Esophagus squamous epithelium (tissue), 5 donors: ENCODE results near the gene GNPTG. TPM values are rescaled to one million over a fixed set of nuclear protein-coding genes. Genes with fewer than 3 reads are reported as not detected.

Source experiments
- DNase-seq: peaks from one replicate; lab custom pipeline; 2025; lab: John Stamatoyannopoulos, UW
- H3K27ac ChIP-seq, 4 donors: fragments of 200-600 bp; sonication (generic); one replicate each; pipeline ENCODE4 v1.5.1; 2016 to 2019; ENCODE audit warnings: mild to moderate bottlenecking in 1 of 4
- H3K27me3 ChIP-seq, 4 donors: fragments of 200-600 bp; sonication (generic); 1 replicate in 3 of 4; 2 replicates in 1 of 4; pipeline versions ENCODE4 v1.5.1 to v1.6.0; 2017 to 2021; ENCODE audit warnings: antibody characterized with exemption in 1 of 4
- H3K36me3 ChIP-seq, 3 donors: fragments of 200-600 bp; sonication (generic); one replicate each; pipeline ENCODE4 v1.5.1; 2016 to 2019
- H3K4me1 ChIP-seq, 3 donors: fragments of 200-600 bp; sonication (generic); one replicate each; pipeline ENCODE4 v1.5.1; 2017 to 2019
- H3K4me3 ChIP-seq, 4 donors: fragments of 200-600 bp; sonication (generic); 1 replicate in 3 of 4; 2 replicates in 1 of 4; pipeline ENCODE4 v1.5.1; 2016 to 2019; ENCODE audit warnings: mild to moderate bottlenecking in 2 of 4, moderate library complexity in 1 of 4
- H3K9me3 ChIP-seq, 3 donors: fragments of 200-600 bp; sonication (generic); one replicate each; pipeline ENCODE4 v1.5.1; 2016 to 2019
- CTCF ChIP-seq, 6 experiments: fragments of 450-650 bp in 4 of 6; fragments of 200-600 bp in 2 of 6; sonication (generic) in 2 of 6; IDR thresholded peaks; one replicate each; pipeline ENCODE4 v1.5.1; 2016 to 2019; ENCODE audit warnings: antibody characterized with exemption in 6 of 6, mild to moderate bottlenecking in 4 of 6, moderate library complexity in 4 of 6
- POLR2A ChIP-seq, 4 donors: fragments of 450-650 bp; IDR thresholded peaks; one replicate each; pipeline ENCODE4 v1.6.1; 2017; ENCODE audit warnings: antibody characterized with exemption in 4 of 4, mild to moderate bottlenecking in 4 of 4, moderate library complexity in 3 of 4
- WGBS, 2 donors: methylation state at CpG; one replicate each; pipeline ENCODE4 v1.1.5; 2018; 5-methylcytosine and 5-hydroxymethylcytosine counted together
- intact Hi-C: fragments of 100-400 bp; cut with DNase I; formaldehyde crosslinking; loops from one replicate; pipeline ENCODE4 v1.15.0; 2022
- total RNA-seq, 4 donors: library from RNA; depleted of rRNA; stranded (reverse); fragments of >200 nt; gene quantifications; one replicate each; pipeline ENCODE4 v1.1.0, GENCODE V29; 2016
- donor health status: DM: yes; HTN: yes; CAD: no.

GNPTG gene
- total RNA-seq, 4 donors from 2014 or later = 21.6 to 46.9 (median 37.8) TPM

GRCh38 chr16:1371054-1371978 is 19.6 kb downstream of the GNPTG start:
- no peak overlapping the region for H3K4me3 ChIP-seq
- DNase-seq = no peak
- peaks cover 17 to 73% (median 19%) of the 10 kb centered on the region in 3 donors for H3K36me3 ChIP-seq
- TF ChIP-seq CTCF (IDR thresholded peaks at IDR 0.05) (no peak), POLR2A (IDR thresholded peaks at IDR 0.05) (no peak)
- no peaks in the 10 kb centered on the region for H3K27me3 ChIP-seq
- H3K9me3 ChIP-seq = no peaks in the 10 kb centered on the region
- no peaks in the 10 kb centered on the region for H3K4me1 ChIP-seq
- 90% methylated on average over 12 to 19 of the region's 33 CpGs for WGBS, 2 donors
- intact Hi-C loops = no loop called here
- H3K27ac ChIP-seq = no peak overlapping the region

- WGBS, 2 donors = 82 to 87% methylated on average over 4 to 6 of the region's 21 CpGs
- Histone ChIP-seq H3K9me3 (no peaks in the 10 kb centered on the region), H3K27me3 (no peaks in the 10 kb centered on the region), H3K4me1 (peaks cover 0 to under 1% (median 0%) of the 10 kb centered on the region in 3 donors), H3K4me3 (no peak overlapping the region), H3K27ac (no peak overlapping the region), H3K36me3 (peaks cover 9 to 72% (median 17%) of the 10 kb centered on the region in 3 donors)
- intact Hi-C loops = no loop called here
- DNase-seq = no peak
- TF ChIP-seq CTCF (IDR thresholded peaks at IDR 0.05) = no peak
- TF ChIP-seq POLR2A (IDR thresholded peaks at IDR 0.05) = no peak
These were observed 20.7 kb downstream of the GNPTG start for GRCh38 chr16:1372292-1372950.

- TF ChIP-seq CTCF (IDR thresholded peaks at IDR 0.05) = no peak
- no peak for TF ChIP-seq POLR2A (IDR thresholded peaks at IDR 0.05)
- 88 to 90% methylated on average over 6 of the region's 46 CpGs for WGBS, 2 donors
- DNase-seq = no peak
- no peaks in the 10 kb centered on the region for H3K27me3 ChIP-seq
- H3K36me3 ChIP-seq = peaks cover 9 to 65% (median 16%) of the 10 kb centered on the region in 3 donors
- intact Hi-C loops = no loop called here
- H3K9me3 ChIP-seq = no peaks in the 10 kb centered on the region
- no peak overlapping the region for H3K27ac ChIP-seq
- peaks cover 14 to 23% (median 18%) of the 10 kb centered on the region in 3 donors for H3K4me1 ChIP-seq
- H3K4me3 ChIP-seq = no peak overlapping the region
These were observed 22.9 kb downstream of the GNPTG start for GRCh38 chr16:1374418-1375297.

GRCh38 chr16:1375298-1375640 is 23.5 kb downstream of the GNPTG start:
- intact Hi-C loops = no loop called here
- Histone ChIP-seq H3K9me3 (no peaks in the 10 kb centered on the region), H3K27me3 (no peaks in the 10 kb centered on the region), H3K36me3 (peaks cover 4 to 58% (median 11%) of the 10 kb centered on the region in 3 donors), H3K4me3 (no peak overlapping the region), H3K27ac (no peak overlapping the region), H3K4me1 (peaks cover 16 to 29% (median 20%) of the 10 kb centered on the region in 3 donors)
- 53 to 91% methylated on average over 7 to 12 of the region's 24 CpGs for WGBS, 2 donors
- DNase-seq = no peak
- TF ChIP-seq CTCF (IDR thresholded peaks at IDR 0.05) (no peak), POLR2A (IDR thresholded peaks at IDR 0.05) (no peak)
